GM18502 (cell line): Measurements from ENCODE around the gene APOA5.

Experiments used
- ATAC-seq: cut with Tn5 transposase; IDR thresholded peaks from one replicate; pipeline ENCODE4 v1.9.1; 2021; ENCODE audit warnings: mild to moderate bottlenecking; ENCODE audit not compliant: unreplicated experiment, poor library complexity

APOA5 gene

DNA sequence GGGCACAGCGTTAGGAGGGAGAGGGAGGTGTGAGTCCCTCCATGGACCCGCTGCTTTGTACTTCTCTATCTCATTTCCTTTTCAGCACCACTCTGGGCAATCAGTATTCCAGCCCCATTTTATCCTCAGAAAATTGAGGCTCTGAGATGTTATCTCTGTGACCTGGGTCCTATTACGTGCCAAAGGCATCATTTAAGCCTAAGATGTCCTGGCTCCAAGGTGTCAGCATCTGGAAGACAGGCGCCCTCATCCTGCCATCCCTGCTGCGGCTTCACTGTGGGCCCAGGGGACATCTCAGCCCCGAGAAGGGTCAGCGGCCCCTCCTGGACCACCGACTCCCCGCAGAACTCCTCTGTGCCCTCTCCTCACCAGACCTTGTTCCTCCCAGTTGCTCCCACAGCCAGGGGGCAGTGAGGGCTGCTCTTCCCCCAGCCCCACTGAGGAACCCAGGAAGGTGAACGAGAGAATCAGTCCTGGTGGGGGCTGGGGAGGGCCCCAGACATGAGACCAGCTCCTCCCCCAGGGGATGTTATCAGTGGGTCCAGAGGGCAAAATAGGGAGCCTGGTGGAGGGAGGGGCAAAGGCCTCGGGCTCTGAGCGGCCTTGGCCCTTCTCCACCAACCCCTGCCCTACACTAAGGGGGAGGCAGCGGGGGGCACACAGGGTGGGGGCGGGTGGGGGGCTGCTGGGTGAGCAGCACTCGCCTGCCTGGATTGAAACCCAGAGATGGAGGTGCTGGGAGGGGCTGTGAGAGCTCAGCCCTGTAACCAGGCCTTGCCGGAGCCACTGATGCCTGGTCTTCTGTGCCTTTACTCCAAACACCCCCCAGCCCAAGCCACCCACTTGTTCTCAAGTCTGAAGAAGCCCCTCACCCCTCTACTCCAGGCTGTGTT is 37.2 kb upstream of the APOA5 start:
- no peak for ATAC-seq

DNA sequence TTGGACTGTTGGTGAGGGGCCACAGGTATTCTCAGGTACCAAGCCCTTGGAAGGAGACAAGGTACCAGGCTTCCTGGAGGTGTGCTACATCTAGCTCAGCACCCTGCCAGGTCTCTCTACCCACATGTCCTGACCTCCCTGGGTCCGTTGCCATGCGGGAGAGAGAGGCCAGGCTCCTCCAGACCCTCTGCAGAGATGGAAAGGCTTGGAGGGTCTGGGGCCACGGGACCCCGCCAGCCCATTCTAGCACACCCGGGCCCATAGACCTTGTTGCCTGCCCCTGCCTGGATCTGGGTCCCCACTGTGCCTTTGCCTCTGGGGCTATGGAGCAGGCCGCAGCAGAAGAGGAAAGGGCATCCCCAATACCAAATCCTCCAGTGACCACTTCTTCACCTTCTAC is 35.8 kb upstream of the APOA5 start:
- ATAC-seq: no peak

DNA sequence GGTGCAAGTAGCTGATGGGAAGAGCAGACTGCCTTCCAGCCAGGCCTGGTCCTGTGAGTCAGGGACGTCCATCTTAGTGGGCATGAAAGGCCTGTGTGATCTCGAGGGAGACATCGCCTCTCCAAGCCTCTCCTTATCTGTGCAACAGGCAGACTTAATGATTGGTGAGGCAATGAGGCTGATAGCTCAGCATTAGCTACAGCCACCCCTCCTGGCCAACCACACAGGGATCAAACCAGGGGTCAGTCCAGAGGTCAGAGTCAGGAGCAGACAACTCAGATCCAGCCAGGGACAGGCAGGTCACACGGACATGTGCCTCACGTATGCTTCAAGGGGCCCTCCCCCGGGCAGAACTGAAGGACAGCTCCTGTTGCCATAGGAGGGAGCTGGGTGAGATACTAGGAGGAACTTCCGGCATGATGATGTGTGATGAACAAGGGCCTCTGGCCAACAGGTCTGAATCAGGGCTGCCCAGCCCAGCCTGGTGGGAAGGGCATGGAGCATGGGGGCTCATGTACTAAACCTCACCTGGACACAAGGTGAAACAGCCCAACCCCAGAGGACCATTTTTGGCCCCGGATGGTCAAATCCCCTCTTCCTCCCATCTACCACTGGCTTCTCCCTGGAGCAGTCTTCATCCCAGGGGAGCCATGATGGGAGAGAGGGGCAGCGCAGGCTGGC is 35.2 kb upstream of the APOA5 start:
- ATAC-seq: no peak

DNA sequence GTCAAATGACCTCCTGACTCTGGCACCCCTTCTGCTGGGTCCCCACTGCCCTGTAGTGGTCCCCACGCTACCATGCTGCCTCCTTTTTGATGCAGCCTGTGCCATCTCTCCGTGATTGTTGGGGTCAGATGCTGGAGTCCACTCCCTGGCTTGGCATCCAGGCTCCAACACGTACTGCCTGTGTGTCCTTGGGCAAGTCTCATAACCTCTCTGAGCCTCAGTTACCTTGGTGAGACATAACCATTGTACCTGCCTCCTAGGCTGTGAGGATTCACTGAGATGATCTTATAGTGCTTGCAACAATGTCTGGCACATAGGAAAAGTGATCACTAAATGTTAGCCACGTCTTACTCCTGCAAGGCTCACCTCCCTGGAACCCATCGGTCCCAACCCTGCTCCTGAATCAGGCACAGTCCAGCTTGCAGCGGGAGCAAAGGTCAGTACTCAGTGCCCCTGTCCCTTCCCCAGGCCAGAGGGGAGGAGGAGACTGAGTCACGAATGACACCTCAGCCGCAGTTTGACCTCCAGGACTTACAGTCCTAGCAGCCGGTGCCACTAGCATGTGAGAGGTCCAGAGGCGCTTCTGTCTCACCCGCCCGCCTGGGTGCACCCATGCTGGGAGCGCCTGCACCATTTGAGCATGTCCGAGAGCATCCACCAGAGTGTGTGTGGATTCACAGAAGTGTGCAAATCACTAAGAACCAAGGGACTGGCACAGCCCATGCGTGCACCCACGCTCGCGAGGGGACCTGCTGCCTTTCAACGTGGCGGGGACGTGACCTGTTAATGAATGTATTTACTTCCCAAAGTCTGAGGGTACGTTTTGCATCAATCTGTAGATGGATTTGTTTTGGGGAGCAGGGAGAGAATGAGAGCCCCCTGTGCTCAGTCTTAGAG is 34.4 kb upstream of the APOA5 start:
- ATAC-seq: no peak

DNA sequence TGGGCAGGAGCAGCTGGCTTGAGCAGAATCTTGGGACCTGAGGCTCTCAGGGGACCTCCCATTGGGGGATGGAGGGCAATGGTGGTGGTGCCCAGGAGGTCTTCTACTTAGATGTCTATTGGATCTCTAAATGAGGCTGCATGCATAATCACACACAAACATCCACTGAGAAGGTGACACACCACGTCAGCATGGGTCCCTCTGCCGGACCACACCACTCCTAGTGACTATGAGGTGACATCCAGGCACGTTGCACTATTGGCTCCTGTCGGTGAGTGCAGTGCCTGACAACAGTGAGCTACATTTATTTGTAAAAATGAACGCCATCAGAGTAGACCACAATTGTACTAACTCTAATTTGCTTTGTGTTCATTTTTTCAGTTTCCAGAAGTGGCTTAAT is 33.8 kb upstream of the APOA5 start:
- no peak for ATAC-seq

- ATAC-seq: no peak
Measured at GRCh38 chr11:116823031-116823843, 31.6 kb upstream of the APOA5 start, which contains the start of gene APOA4. APOA4 (minus strand) TSS chr11:116823304; CDS start chr11:116823191, 113 bp downstream.

- no peak for ATAC-seq
Measured at GRCh38 chr11:116822575-116822974, 30.9 kb upstream of the APOA5 start.

- no peak for ATAC-seq
Measured at GRCh38 chr11:116821050-116821918, 29.6 kb upstream of the APOA5 start.

DNA sequence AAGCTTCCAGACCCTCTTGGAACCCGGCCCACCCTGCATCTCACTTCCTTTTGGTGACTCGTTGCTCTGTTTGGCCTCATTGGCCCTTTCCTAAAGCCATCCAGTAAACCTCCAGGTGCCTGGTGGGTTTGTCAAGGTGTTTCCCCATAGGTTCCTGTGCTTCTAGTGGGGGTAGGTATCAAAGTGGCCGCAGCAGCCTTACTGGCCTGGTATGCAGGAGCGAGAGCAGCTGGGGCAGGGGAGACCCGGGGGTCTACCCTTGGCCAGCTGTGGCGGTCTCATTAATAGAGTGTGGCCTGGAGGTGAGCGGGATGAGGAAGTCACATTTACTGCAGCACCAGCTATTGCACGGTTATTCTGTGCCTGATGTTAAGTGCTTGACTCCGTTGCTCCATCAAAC is 27.4 kb upstream of the APOA5 start:
- no peak for ATAC-seq

GRCh38 chr11:116814502-116814901 is 22.8 kb upstream of the APOA5 start:
- ATAC-seq: no peak

GRCh38 chr11:116813781-116814471 is 22.2 kb upstream of the APOA5 start:
- no peak for ATAC-seq

DNA sequence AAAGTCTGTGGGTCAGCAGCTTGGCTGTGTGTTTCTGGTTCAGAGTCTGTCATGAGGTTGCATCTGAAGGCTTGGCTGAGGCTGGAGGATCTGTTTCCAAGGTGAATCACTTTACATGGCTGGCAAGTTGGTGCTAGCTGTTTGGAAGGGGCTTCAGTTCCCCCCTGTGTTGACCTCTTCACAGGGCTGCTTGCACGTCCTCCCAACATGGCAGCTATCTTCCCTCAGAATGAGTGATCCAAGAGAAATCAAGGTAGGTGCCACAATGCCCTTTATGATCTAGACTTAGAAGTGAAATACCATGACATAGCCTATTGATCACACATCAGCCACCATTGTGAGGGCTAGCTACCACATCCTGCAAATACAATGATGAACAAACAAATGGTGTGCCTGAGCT is 21.5 kb upstream of the APOA5 start:
- ATAC-seq: no peak

- no peak for ATAC-seq
Measured at GRCh38 chr11:116812109-116812508, 20.4 kb upstream of the APOA5 start.

- no peak for ATAC-seq
Measured at GRCh38 chr11:116811194-116811593, 19.5 kb upstream of the APOA5 start.

DNA sequence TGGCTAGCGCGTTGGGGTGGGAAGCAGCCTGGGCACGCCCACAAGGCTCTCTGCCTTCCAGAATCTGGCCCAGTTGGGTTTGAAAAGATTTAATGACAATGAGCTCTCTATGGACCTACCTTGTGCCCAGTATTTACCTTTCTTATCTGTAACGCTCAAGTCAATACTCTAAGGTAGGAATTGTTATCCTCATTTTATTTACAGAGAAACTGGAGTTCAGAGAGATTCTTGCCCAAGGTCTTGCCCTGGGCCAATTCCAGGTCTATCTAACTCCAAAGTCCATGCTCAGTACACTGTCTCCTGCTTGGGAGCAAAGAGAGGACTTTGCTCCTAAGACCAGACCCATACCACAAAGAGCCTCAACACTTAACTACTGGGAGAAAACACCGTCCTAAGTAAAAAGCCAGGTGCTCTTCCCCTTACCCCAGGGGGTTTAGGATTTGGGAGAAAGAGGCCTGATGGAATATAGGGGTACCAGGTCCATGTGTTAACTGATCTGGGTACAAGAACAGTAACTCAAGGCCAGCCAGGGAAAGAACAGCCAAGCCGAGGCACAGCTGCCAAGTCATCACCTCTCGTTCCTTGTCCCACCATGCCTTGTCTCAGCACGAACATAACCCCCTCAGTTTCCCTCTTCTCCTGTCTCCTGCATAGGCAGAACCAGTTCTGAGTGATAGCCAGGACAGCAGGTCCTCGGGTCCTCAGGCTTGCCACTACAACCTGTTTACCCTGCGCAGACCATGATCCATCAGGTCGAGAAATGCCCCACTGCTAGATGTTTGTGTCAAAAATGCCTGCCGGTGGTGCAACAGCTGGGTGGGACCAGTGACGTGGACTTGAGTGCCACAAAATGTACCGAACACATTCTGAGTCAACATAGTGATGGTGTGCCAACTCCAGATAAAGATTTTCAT is 16.8 kb upstream of the APOA5 start:
- ATAC-seq: no peak

GRCh38 chr11:116807601-116808261 is 16.1 kb upstream of the APOA5 start:
- ATAC-seq: no peak

DNA sequence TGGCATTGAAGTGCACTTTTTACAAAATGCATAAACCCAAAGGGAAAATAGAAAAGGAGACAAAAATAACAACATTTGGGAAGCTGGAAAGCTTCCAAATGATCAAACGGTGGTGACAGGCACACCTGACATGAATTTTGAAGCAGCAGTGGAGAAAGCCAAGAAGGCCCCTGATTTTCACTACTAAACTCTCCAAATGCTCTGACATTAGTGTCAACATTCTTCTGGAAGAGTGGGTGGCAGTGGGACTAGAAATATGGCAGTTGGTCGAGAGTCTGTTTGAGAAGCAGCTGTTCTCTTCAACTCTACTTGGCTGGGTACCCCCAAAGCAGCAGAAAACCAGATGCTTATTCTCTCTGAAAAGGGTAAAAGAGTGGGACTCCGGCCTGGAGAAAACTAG is 12.3 kb upstream of the APOA5 start:
- ATAC-seq: no peak
